HUES64 (cell line): ENCODE results near the gene MMRN1. TPM values are rescaled to one million over a fixed set of nuclear protein-coding genes. Genes with fewer than 3 reads are reported as not detected.

Source experiments
- H3K27ac ChIP-seq: 2 replicates; pipeline ENCODE4 v1.7.0; 2013; ENCODE audit warnings: low read depth, low read length, inconsistent platforms
- H3K27me3 ChIP-seq: 2 replicates; pipeline ENCODE4 v1.6.1; 2013; ENCODE audit warnings: mild to moderate bottlenecking, low read length; ENCODE audit not compliant: insufficient read depth
- H3K36me3 ChIP-seq: 2 replicates; pipeline ENCODE4 v1.6.1; 2013; ENCODE audit warnings: mild to moderate bottlenecking, low read length; ENCODE audit not compliant: insufficient read depth
- H3K4me1 ChIP-seq: 2 replicates; pipeline ENCODE4 v1.6.1; 2013; ENCODE audit warnings: mild to moderate bottlenecking, low read length, moderate library complexity; ENCODE audit not compliant: insufficient read depth
- H3K4me3 ChIP-seq: 2 replicates; pipeline ENCODE4 v1.5.1; 2013; ENCODE audit warnings: mild to moderate bottlenecking, low read length, moderate library complexity
- H3K9ac ChIP-seq: 2 replicates; pipeline ENCODE4 v1.6.1; 2013; ENCODE audit warnings: mild to moderate bottlenecking, low read depth, low read length
- H3K9me3 ChIP-seq: 2 replicates; pipeline ENCODE4 v1.6.1; 2013; ENCODE audit warnings: low read depth, low read length; ENCODE audit not compliant: insufficient read depth
- WGBS: fragments of 150-250, 120-280 bp; methylation state at CpG from one replicate; pipeline ENCODE4 v1.1.7; 2013; ENCODE audit warnings: missing lambda C conversion rate; 5-methylcytosine and 5-hydroxymethylcytosine counted together
- polyA plus RNA-seq, 2 experiments: library from polyadenylated mRNA; stranded (reverse); fragments of 50-300 nt; gene quantifications; one replicate each; pipeline ENCODE4 v1.2.3, GENCODE V29; 2013

The MMRN1 gene, protein sequence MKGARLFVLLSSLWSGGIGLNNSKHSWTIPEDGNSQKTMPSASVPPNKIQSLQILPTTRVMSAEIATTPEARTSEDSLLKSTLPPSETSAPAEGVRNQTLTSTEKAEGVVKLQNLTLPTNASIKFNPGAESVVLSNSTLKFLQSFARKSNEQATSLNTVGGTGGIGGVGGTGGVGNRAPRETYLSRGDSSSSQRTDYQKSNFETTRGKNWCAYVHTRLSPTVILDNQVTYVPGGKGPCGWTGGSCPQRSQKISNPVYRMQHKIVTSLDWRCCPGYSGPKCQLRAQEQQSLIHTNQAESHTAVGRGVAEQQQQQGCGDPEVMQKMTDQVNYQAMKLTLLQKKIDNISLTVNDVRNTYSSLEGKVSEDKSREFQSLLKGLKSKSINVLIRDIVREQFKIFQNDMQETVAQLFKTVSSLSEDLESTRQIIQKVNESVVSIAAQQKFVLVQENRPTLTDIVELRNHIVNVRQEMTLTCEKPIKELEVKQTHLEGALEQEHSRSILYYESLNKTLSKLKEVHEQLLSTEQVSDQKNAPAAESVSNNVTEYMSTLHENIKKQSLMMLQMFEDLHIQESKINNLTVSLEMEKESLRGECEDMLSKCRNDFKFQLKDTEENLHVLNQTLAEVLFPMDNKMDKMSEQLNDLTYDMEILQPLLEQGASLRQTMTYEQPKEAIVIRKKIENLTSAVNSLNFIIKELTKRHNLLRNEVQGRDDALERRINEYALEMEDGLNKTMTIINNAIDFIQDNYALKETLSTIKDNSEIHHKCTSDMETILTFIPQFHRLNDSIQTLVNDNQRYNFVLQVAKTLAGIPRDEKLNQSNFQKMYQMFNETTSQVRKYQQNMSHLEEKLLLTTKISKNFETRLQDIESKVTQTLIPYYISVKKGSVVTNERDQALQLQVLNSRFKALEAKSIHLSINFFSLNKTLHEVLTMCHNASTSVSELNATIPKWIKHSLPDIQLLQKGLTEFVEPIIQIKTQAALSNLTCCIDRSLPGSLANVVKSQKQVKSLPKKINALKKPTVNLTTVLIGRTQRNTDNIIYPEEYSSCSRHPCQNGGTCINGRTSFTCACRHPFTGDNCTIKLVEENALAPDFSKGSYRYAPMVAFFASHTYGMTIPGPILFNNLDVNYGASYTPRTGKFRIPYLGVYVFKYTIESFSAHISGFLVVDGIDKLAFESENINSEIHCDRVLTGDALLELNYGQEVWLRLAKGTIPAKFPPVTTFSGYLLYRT
- 3.9 TPM for polyA plus RNA-seq (2013, experiment 1 of 2)
- polyA plus RNA-seq (2013, experiment 2 of 2) = 8.1 TPM

- no peak within 1 kb of the TSS for H3K4me3 ChIP-seq
Measured at GRCh38 chr4:89894649-89895550, at the start of gene MMRN1. Gene MMRN1 (plus strand): TSS chr4:89894854. CDS start chr4:89894972, 118 bp downstream.

DNA sequence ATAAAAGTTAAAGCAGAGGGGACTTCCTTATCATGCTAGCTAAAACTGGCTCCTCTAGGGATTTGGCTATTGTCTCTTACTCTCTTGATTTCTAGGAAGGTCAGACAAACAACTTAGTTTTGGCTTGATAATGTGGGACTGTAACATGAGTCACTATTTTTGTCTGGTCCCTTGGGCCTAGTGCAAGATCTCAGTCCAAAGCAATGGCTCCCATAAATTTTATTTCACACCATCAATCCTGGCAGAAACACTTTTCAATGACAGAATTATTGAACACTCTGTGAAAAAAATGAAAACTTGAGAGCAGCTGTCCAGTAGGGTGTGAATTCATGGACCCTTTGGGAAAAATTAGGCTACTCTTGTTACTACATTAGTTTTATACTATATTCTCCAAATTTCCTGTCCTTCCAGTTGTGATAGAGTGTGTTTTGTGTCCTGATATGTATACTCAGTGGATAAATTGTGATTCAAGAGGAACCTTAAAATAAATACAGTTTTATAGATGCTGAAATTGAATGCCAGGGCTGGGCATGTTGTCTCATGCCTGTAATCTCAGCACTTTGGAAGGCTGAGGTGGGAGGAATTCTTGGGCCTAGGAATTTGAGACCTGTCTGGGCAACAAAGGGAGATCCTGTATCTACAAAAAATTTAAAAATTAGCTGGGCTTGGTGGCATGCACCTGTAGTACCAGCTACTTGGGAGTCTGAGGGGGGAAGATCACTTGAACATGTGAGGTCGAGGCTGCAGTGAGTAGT is 46.9 kb upstream of the MMRN1 start:
- no peak overlapping the region for H3K4me3 ChIP-seq
- H3K9me3 ChIP-seq = peaks cover 8% of the 10 kb centered on the region; the same call in 1 of the 2 replicates
- no peaks in the 10 kb centered on the region for H3K27me3 ChIP-seq
- no peaks in the 10 kb centered on the region for H3K36me3 ChIP-seq
- H3K9ac ChIP-seq = no peak overlapping the region
- no peaks in the 10 kb centered on the region for H3K4me1 ChIP-seq
- WGBS = 90% methylated on average over 1 of the region's 1 CpG
- H3K27ac ChIP-seq = no peak overlapping the region

More at GRCh38 chr4:89894649-89895550, at the start of gene MMRN1:
- no peak within 1 kb of the TSS for H3K9ac ChIP-seq
- H3K4me1 ChIP-seq = peaks cover 4% of the 10 kb centered on the region
- no peaks in the 10 kb centered on the region for H3K9me3 ChIP-seq
- H3K36me3 ChIP-seq = no peaks in the 10 kb centered on the region
- no peaks in the 10 kb centered on the region for H3K27me3 ChIP-seq
- H3K27ac ChIP-seq = no peak within 1 kb of the TSS
- 86% methylated on average over 11 of the region's 11 CpGs for WGBS

GRCh38 chr4:89855236-89855635 is 39.4 kb upstream of the MMRN1 start:
- H3K4me3 ChIP-seq = no peak overlapping the region
- no peak overlapping the region for H3K9ac ChIP-seq
- H3K27me3 ChIP-seq = no peaks in the 10 kb centered on the region
- H3K36me3 ChIP-seq = no peaks in the 10 kb centered on the region
- H3K4me1 ChIP-seq = no peaks in the 10 kb centered on the region
- no peak overlapping the region for H3K27ac ChIP-seq
- H3K9me3 ChIP-seq = peaks cover 21% of the 10 kb centered on the region
- 96% methylated on average over 3 of the region's 3 CpGs for WGBS

DNA sequence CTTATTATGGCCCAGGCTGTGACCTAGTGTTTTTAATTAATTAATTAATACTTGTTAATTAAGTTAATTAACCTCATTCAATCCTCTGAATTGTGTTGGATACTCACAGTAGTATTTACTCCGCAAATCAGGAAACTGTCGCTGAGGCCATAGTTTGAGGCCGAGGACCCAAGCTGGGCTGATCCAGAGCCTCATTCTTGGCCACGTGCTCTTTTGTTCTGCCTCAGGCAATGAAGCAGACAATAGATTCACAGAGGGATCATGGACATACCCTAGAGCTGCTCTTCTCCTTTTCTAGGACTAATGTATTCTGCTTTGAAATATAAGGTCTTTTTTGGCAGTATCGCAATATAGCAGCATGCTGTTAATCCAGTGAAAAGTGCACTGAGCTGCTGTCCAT is 33.7 kb upstream of the MMRN1 start:
- Histone ChIP-seq H3K9ac (no peak overlapping the region), H3K9me3 (peaks cover 10% of the 10 kb centered on the region), H3K4me3 (no peak overlapping the region), H3K4me1 (no peaks in the 10 kb centered on the region), H3K27me3 (no peaks in the 10 kb centered on the region), H3K36me3 (no peaks in the 10 kb centered on the region), H3K27ac (no peak overlapping the region)
- WGBS = 88% methylated on average over 4 of the region's 5 CpGs

- Histone ChIP-seq H3K9ac (no peak overlapping the region), H3K27ac (no peak overlapping the region), H3K4me3 (no peak overlapping the region), H3K9me3 (no peaks in the 10 kb centered on the region), H3K36me3 (no peaks in the 10 kb centered on the region), H3K27me3 (no peaks in the 10 kb centered on the region), H3K4me1 (no peaks in the 10 kb centered on the region)
- 96% methylated on average over 5 of the region's 5 CpGs for WGBS
Measured at GRCh38 chr4:89863533-89863932, 31.1 kb upstream of the MMRN1 start.

DNA sequence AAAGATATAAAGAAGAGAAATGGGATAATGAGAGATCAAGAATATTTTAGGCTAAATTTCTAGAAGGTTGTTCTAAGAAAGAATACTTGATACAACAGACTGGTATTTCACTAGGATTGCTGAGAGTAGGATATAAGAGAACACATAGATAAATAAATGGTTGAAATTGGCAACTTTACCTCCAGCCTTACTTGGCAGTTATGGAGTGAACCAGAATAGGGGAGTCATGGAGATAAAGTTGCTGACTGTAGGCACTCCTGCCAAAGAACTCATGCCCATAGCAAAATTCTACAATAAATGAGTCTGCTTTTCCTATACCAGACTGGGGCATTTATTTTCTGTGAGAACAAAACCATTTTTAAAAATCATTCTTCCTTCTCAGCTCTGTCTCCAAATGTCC is 26.4 kb upstream of the MMRN1 start:
- no peak overlapping the region for H3K4me3 ChIP-seq
- H3K4me1 ChIP-seq = no peaks in the 10 kb centered on the region
- H3K36me3 ChIP-seq = no peaks in the 10 kb centered on the region
- no peaks in the 10 kb centered on the region for H3K9me3 ChIP-seq
- no peaks in the 10 kb centered on the region for H3K27me3 ChIP-seq
- H3K27ac ChIP-seq = no peak overlapping the region
- no peak overlapping the region for H3K9ac ChIP-seq

DNA sequence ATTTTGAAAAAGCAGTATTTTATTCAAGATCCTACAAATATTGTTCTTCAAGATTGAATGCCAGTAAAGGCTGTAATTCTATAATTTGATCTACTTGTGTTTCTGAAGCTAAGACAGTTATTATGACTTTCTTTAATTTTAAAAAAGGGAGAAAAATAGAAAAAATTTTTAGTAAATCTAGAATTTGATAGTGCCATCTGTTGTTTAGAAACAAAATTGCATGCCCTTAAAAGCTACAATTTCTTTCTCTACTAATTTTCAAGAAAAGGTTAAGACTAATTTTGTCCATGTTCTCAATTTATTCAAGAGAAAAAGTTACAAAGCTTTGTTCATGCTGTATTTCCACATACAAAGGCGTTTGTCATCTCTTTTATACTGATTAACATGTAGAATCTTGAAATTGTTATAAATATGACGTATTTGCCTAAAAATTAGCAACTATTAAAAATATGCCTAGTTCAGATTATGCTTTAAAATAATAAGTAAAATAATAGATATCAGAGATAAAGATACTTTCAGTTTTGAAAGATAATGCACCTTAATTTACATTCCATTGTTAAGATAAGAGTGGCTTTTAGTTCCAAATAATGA is 25.6 kb upstream of the MMRN1 start:
- Histone ChIP-seq H3K27me3 (no peaks in the 10 kb centered on the region), H3K9me3 (no peaks in the 10 kb centered on the region), H3K27ac (no peak overlapping the region), H3K4me3 (no peak overlapping the region), H3K4me1 (no peaks in the 10 kb centered on the region), H3K36me3 (no peaks in the 10 kb centered on the region), H3K9ac (no peak overlapping the region)
- no CpG with 5 or more reads among the region's 2 CpGs for WGBS

DNA sequence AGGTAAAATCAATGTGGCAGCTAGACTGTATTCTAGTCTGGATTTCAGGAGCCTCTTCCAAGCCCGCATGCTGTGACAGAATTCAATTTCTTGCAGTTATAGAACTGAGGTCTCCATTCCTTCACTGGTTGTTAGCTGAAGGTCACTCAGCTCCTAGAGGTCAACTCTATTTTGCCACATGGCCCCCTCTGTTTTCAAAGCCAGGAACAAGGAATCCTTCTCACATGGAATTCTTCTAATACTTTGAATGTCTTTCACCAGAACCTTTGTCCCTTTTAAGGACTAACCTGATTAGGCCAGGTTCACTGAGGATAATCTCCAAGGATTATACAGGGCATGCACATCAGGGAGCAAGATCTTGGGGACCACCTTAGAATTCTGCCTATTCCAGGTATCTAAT is 23.4 kb upstream of the MMRN1 start:
- Histone ChIP-seq H3K36me3 (no peaks in the 10 kb centered on the region), H3K9ac (no peak overlapping the region), H3K27me3 (no peaks in the 10 kb centered on the region), H3K27ac (no peak overlapping the region), H3K4me3 (no peak overlapping the region), H3K9me3 (no peaks in the 10 kb centered on the region), H3K4me1 (no peaks in the 10 kb centered on the region)
- WGBS = 91% methylated on average over 1 of the region's 1 CpG

GRCh38 chr4:89876548-89876947 is 18.1 kb upstream of the MMRN1 start:
- H3K27me3 ChIP-seq = no peaks in the 10 kb centered on the region
- H3K36me3 ChIP-seq = no peaks in the 10 kb centered on the region
- H3K9ac ChIP-seq = no peak overlapping the region
- 80% methylated on average over 3 of the region's 3 CpGs for WGBS
- no peak overlapping the region for H3K4me3 ChIP-seq
- no peaks in the 10 kb centered on the region for H3K9me3 ChIP-seq
- H3K27ac ChIP-seq = no peak overlapping the region
- no peaks in the 10 kb centered on the region; the same call in 1 of the 2 replicates for H3K4me1 ChIP-seq
